ENCODE measurements around the gene STYXL2.

DNA sequence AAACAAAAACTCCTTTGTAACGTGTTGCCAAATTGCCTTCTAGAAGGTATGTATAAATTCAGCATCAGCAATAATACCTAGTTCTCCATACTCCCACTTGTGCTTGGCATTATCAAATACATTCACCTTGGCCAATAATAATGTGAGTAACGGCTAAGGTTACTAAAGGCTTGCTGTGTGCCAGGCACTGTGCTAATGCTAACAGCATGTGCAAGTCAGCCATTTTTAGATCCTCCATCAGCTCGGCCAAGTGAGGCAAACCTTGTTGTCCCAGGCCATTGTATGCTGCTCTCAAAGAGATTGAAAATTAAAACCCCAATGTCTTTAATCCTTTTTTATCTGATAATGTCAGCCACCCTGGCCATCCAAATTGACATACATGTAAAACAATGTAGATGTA lies 48.1 kb downstream of the STYXL2 start:
- TF ChIP-seq, protein P1, sequence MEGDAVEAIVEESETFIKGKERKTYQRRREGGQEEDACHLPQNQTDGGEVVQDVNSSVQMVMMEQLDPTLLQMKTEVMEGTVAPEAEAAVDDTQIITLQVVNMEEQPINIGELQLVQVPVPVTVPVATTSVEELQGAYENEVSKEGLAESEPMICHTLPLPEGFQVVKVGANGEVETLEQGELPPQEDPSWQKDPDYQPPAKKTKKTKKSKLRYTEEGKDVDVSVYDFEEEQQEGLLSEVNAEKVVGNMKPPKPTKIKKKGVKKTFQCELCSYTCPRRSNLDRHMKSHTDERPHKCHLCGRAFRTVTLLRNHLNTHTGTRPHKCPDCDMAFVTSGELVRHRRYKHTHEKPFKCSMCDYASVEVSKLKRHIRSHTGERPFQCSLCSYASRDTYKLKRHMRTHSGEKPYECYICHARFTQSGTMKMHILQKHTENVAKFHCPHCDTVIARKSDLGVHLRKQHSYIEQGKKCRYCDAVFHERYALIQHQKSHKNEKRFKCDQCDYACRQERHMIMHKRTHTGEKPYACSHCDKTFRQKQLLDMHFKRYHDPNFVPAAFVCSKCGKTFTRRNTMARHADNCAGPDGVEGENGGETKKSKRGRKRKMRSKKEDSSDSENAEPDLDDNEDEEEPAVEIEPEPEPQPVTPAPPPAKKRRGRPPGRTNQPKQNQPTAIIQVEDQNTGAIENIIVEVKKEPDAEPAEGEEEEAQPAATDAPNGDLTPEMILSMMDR (IDR thresholded peaks at IDR 0.05), result no peak
- TF ChIP-seq ZFX (IDR thresholded peaks at IDR 0.05; ENCODE audit: borderline replicate concordance), result no peak
